Measurements from ENCODE around the gene HNRNPH1. TPM values are rescaled to one million over a fixed set of nuclear protein-coding genes. Genes with fewer than 3 reads are reported as not detected.
A peak's percentile ranks its signal among the peaks of the same experiment; 100 is the strongest.

Gene HNRNPH1
- total and polyA plus RNA-seq, 7 experiments from 2014 or later: 120 to 2,239 (median 1,629) TPM

GRCh38 chr5:179595916-179596315 lies 27.6 kb downstream of the HNRNPH1 start:
- Histone ChIP-seq H3K36me3 (ENCODE audit: control insufficient read depth in 2 of 3, insufficient read depth in 3 of 3, low read length in 3 of 3) (peaks cover 0 to 83% (median 14%) of the 10 kb centered on the region in 3 experiments), H3K27me3 (ENCODE audit: control insufficient read depth in 2 of 2, insufficient read depth in 2 of 2, low read length in 2 of 2) (no peaks in the 10 kb centered on the region), H3K27ac (ENCODE audit: low read depth, low read length) (no peak overlapping the region), H3K4me3 (ENCODE audit: low read length) (no peak overlapping the region), H3K4me1 (ENCODE audit: control insufficient read depth in 2 of 2, insufficient read depth in 2 of 2, low read length in 2 of 2) (no peaks in the 10 kb centered on the region), H3K9me3 (ENCODE audit: control insufficient read depth in 2 of 3, low read length in 3 of 3) (no peaks in the 10 kb centered on the region)
- ChIA-PET CTCF (interaction anchor here (1.4 kb wide), 1 partner anchor 63 kb away, joined by 5 read pairs; no protein-coding TSS in a partner anchor), POLR2A (no interaction called here)
- no peaks in the 10 kb centered on the region for H3K9me3 Mint-ChIP-seq
- ATAC-seq: no peak
- no peaks in the 10 kb centered on the region for H3K27me3 Mint-ChIP-seq
- peaks cover 10 to 51% (median 29%) of the 10 kb centered on the region in 5 donors for H3K36me3 Mint-ChIP-seq
- no peak overlapping the region for H3K27ac Mint-ChIP-seq
- intact Hi-C loops (cut with micrococcal nuclease): no loop called here
- peaks cover 0 to 8% (median 0%) of the 10 kb centered on the region in 7 donors for H3K4me1 Mint-ChIP-seq
- H3K4me3 Mint-ChIP-seq: no peak overlapping the region
- DNase-seq: no peak

GRCh38 chr5:179588166-179588565 lies 35.3 kb downstream of the HNRNPH1 start:
- ATAC-seq (no peak), DNase-seq (no peak)
- no peak overlapping the region for H3K4me3 Mint-ChIP-seq
- no peak overlapping the region for H3K4me3 ChIP-seq (ENCODE audit: low read length)
- H3K27ac ChIP-seq (ENCODE audit: low read depth, low read length): no peak overlapping the region
- H3K27me3 Mint-ChIP-seq: no peaks in the 10 kb centered on the region
- no peaks in the 10 kb centered on the region for H3K9me3 ChIP-seq (ENCODE audit: control insufficient read depth in 2 of 3, low read length in 3 of 3)
- peaks cover 0 to 55% (median 7%) of the 10 kb centered on the region in 3 experiments for H3K36me3 ChIP-seq (ENCODE audit: control insufficient read depth in 2 of 3, insufficient read depth in 3 of 3, low read length in 3 of 3)
- peaks cover 10 to 49% (median 31%) of the 10 kb centered on the region in 5 donors for H3K36me3 Mint-ChIP-seq
- peaks cover 0 to 3% (median 0%) of the 10 kb centered on the region in 7 donors for H3K4me1 Mint-ChIP-seq
- no peaks in the 10 kb centered on the region for H3K9me3 Mint-ChIP-seq
- H3K27me3 ChIP-seq (ENCODE audit: control insufficient read depth in 2 of 2, insufficient read depth in 2 of 2, low read length in 2 of 2): no peaks in the 10 kb centered on the region
- no peaks in the 10 kb centered on the region for H3K4me1 ChIP-seq (ENCODE audit: control insufficient read depth in 2 of 2, insufficient read depth in 2 of 2, low read length in 2 of 2)
- ChIA-PET CTCF (no interaction called here), POLR2A (no interaction called here)
- peak overlapping the region in 4 of 9 donors; percentile 1 to 23 (median 14) for H3K27ac Mint-ChIP-seq
- intact Hi-C loops (cut with micrococcal nuclease): no loop called here

GRCh38 chr5:179585941-179586401 lies 37.5 kb downstream of the HNRNPH1 start:
- ATAC-seq: no peak
- CTCF ChIA-PET: no interaction called here
- intact Hi-C loops (cut with micrococcal nuclease): no loop called here
- POLR2A ChIA-PET: no interaction called here
- H3K27ac Mint-ChIP-seq: no peak overlapping the region
- H3K4me3 ChIP-seq (ENCODE audit: low read length): no peak overlapping the region
- no peak overlapping the region for H3K4me3 Mint-ChIP-seq
- peaks cover 0 to 3% (median 0%) of the 10 kb centered on the region in 7 donors for H3K4me1 Mint-ChIP-seq
- H3K36me3 Mint-ChIP-seq: peaks cover 6 to 46% (median 21%) of the 10 kb centered on the region in 5 donors
- H3K4me1 ChIP-seq (ENCODE audit: control insufficient read depth in 2 of 2, insufficient read depth in 2 of 2, low read length in 2 of 2): no peaks in the 10 kb centered on the region
- H3K27me3 ChIP-seq (ENCODE audit: control insufficient read depth in 2 of 2, insufficient read depth in 2 of 2, low read length in 2 of 2): no peaks in the 10 kb centered on the region
- no peaks in the 10 kb centered on the region for H3K9me3 ChIP-seq (ENCODE audit: control insufficient read depth in 2 of 3, low read length in 3 of 3)
- no peaks in the 10 kb centered on the region for H3K9me3 Mint-ChIP-seq
- peaks cover 5 to 50% (median 7%) of the 10 kb centered on the region in 3 experiments for H3K36me3 ChIP-seq (ENCODE audit: control insufficient read depth in 2 of 3, insufficient read depth in 3 of 3, low read length in 3 of 3)
- DNase-seq: no peak
- no peak overlapping the region for H3K27ac ChIP-seq (ENCODE audit: low read depth, low read length)
- H3K27me3 Mint-ChIP-seq: no peaks in the 10 kb centered on the region

- Histone ChIP-seq H3K4me1 (ENCODE audit: control insufficient read depth in 2 of 2, insufficient read depth in 2 of 2, low read length in 2 of 2) (no peaks in the 10 kb centered on the region), H3K27ac (ENCODE audit: low read depth, low read length) (no peak overlapping the region), H3K27me3 (ENCODE audit: control insufficient read depth in 2 of 2, insufficient read depth in 2 of 2, low read length in 2 of 2) (no peaks in the 10 kb centered on the region), H3K36me3 (ENCODE audit: control insufficient read depth in 2 of 3, insufficient read depth in 3 of 3, low read length in 3 of 3) (peaks cover 2 to 27% (median 5%) of the 10 kb centered on the region in 3 experiments), H3K9me3 (ENCODE audit: control insufficient read depth in 2 of 3, low read length in 3 of 3) (no peaks in the 10 kb centered on the region), H3K4me3 (ENCODE audit: low read length) (no peak overlapping the region)
- Mint-ChIP-seq H3K27ac (no peak overlapping the region), H3K4me1 (no peaks in the 10 kb centered on the region), H3K36me3 (peaks cover 0 to 32% (median 9%) of the 10 kb centered on the region in 5 donors), H3K27me3 (no peaks in the 10 kb centered on the region), H3K4me3 (no peak overlapping the region), H3K9me3 (no peaks in the 10 kb centered on the region)
- ATAC-seq (no peak), DNase-seq (no peak)
- POLR2A ChIA-PET: no interaction called here
- CTCF ChIA-PET: no interaction called here
- intact Hi-C loops (cut with micrococcal nuclease): no loop called here
These were observed 46.0 kb downstream of the HNRNPH1 start for GRCh38 chr5:179577286-179577960.

GRCh38 chr5:179572386-179572785 lies 51.1 kb downstream of the HNRNPH1 start:
- H3K9me3 ChIP-seq (ENCODE audit: control insufficient read depth in 2 of 3, low read length in 3 of 3): no peaks in the 10 kb centered on the region
- Mint-ChIP-seq H3K27ac (peak overlapping the region in 1 of 9 donors; percentile 18), H3K4me3 (no peak overlapping the region), H3K36me3 (peaks cover 5 to 35% (median 24%) of the 10 kb centered on the region in 5 donors), H3K9me3 (no peaks in the 10 kb centered on the region), H3K4me1 (peaks cover 0 to 6% (median 5%) of the 10 kb centered on the region in 7 donors), H3K27me3 (no peaks in the 10 kb centered on the region)
- ATAC-seq (no peak), DNase-seq (no peak)
- no peaks in the 10 kb centered on the region for H3K27me3 ChIP-seq (ENCODE audit: control insufficient read depth in 2 of 2, insufficient read depth in 2 of 2, low read length in 2 of 2)
- POLR2A ChIA-PET: no interaction called here
- H3K4me1 ChIP-seq (ENCODE audit: control insufficient read depth in 2 of 2, insufficient read depth in 2 of 2, low read length in 2 of 2): no peaks in the 10 kb centered on the region
- no peak overlapping the region for H3K27ac ChIP-seq (ENCODE audit: low read depth, low read length)
- no peak overlapping the region for H3K4me3 ChIP-seq (ENCODE audit: low read length)
- intact Hi-C loops (cut with micrococcal nuclease): no loop called here
- CTCF ChIA-PET: interaction anchor here (0.5 kb wide), 1 partner anchor 196 kb away, joined by 3 read pairs; no protein-coding TSS in a partner anchor
- H3K36me3 ChIP-seq (ENCODE audit: control insufficient read depth in 2 of 3, insufficient read depth in 3 of 3, low read length in 3 of 3): peaks cover 3 to 54% (median 10%) of the 10 kb centered on the region in 3 experiments

- DNase-seq (no peak), ATAC-seq (no peak)
- Histone ChIP-seq H3K36me3 (ENCODE audit: control insufficient read depth in 2 of 3, insufficient read depth in 3 of 3, low read length in 3 of 3) (peaks cover 7 to 58% (median 16%) of the 10 kb centered on the region in 3 experiments), H3K4me1 (ENCODE audit: control insufficient read depth in 2 of 2, insufficient read depth in 2 of 2, low read length in 2 of 2) (no peaks in the 10 kb centered on the region), H3K27ac (ENCODE audit: low read depth, low read length) (no peak overlapping the region), H3K4me3 (ENCODE audit: low read length) (no peak overlapping the region), H3K9me3 (ENCODE audit: control insufficient read depth in 2 of 3, low read length in 3 of 3) (no peaks in the 10 kb centered on the region), H3K27me3 (ENCODE audit: control insufficient read depth in 2 of 2, insufficient read depth in 2 of 2, low read length in 2 of 2) (no peaks in the 10 kb centered on the region)
- intact Hi-C loops (cut with micrococcal nuclease): no loop called here
- H3K36me3 Mint-ChIP-seq: peaks cover 5 to 28% (median 21%) of the 10 kb centered on the region in 5 donors
- no peaks in the 10 kb centered on the region for H3K9me3 Mint-ChIP-seq
- H3K27ac Mint-ChIP-seq: peak overlapping the region; percentile 6 to 86 (median 52)
- CTCF ChIA-PET: no interaction called here
- POLR2A ChIA-PET: interaction anchor here (0.8 to 1.1 kb wide), 2 partner anchors 9 to 16 kb away, joined by 4 read pairs; no protein-coding TSS in a partner anchor
- peaks cover 0 to 8% (median 5%) of the 10 kb centered on the region in 7 donors for H3K4me1 Mint-ChIP-seq
- H3K4me3 Mint-ChIP-seq: no peak overlapping the region
- H3K27me3 Mint-ChIP-seq: no peaks in the 10 kb centered on the region
These were observed 54.8 kb downstream of the HNRNPH1 start for GRCh38 chr5:179568721-179569120.
